Lower leg skin (tissue), 3 donors: ENCODE measurements around the gene ODF4.

ENCODE experiments used
- CTCF ChIP-seq, 3 donors: fragments of 450-650 bp; IDR thresholded peaks; one replicate each; pipeline ENCODE4 v1.5.1; 2016; ENCODE audit warnings: antibody characterized with exemption in 3 of 3, mild to moderate bottlenecking in 3 of 3, moderate library complexity in 2 of 3
- POLR2A ChIP-seq, 2 donors: fragments of 450-650 bp; IDR thresholded peaks; one replicate each; pipeline ENCODE4 v1.6.1; 2016 to 2017; ENCODE audit warnings: antibody characterized with exemption in 2 of 2, mild to moderate bottlenecking in 1 of 2, moderate library complexity in 1 of 2

- no peak for TF ChIP-seq CTCF (IDR thresholded peaks at IDR 0.05)
- no peak for TF ChIP-seq POLR2A (IDR thresholded peaks at IDR 0.05)
Observed at GRCh38 chr17:8354236-8354635, 14.6 kb downstream of the ODF4 start.
